ENCODE results near the gene OMA1. TPM values are rescaled to one million over a fixed set of nuclear protein-coding genes. Genes with fewer than 3 reads are reported as not detected.

The OMA1 gene
- total and polyA plus RNA-seq, 10 of the 15 experiments (the other 5 are each of a cell fraction or from before 2014, with no cell fraction given) = 23.6 to 67.1 (median 47.1) TPM

DNA sequence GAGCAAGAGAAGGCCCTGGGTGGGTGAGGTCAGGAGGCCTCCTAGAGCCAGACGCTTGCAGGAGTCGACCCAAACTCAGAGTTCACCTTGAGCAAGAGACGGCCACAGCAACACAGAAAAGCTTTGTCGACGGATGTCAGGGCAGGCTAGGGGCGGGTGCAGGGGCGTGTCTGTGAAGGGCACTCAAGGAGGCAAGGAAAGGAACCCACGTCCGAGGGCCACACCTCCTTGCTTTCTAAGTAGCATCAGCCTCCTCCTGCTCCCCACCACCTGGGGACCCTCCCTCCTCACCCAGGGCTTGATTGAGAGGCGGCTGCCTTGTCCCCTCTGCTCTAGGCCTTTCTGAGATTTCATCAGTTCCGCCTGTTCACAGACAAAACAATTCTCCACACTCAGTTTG is 92.1 kb downstream of the OMA1 start (continued):
- TF ChIP-seq, protein P1, sequence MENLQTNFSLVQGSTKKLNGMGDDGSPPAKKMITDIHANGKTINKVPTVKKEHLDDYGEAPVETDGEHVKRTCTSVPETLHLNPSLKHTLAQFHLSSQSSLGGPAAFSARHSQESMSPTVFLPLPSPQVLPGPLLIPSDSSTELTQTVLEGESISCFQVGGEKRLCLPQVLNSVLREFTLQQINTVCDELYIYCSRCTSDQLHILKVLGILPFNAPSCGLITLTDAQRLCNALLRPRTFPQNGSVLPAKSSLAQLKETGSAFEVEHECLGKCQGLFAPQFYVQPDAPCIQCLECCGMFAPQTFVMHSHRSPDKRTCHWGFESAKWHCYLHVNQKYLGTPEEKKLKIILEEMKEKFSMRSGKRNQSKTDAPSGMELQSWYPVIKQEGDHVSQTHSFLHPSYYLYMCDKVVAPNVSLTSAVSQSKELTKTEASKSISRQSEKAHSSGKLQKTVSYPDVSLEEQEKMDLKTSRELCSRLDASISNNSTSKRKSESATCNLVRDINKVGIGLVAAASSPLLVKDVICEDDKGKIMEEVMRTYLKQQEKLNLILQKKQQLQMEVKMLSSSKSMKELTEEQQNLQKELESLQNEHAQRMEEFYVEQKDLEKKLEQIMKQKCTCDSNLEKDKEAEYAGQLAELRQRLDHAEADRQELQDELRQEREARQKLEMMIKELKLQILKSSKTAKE (IDR thresholded peaks at IDR 0.05; ENCODE audit: low read depth, poor library complexity, severe bottlenecking) = no peak
- TF ChIP-seq RELB (IDR thresholded peaks at IDR 0.05; ENCODE audit: low read depth) = no peak

GRCh38 chr1:58451560-58452191 is 94.8 kb downstream of the OMA1 start:
- intact Hi-C loops (cut with micrococcal nuclease; ENCODE audit: unreplicated experiment) (no loop called here), in situ Hi-C loops (cut with MboI) (no loop called here)
- no peak for TF ChIP-seq USF1 (IDR thresholded peaks at IDR 0.05; ENCODE audit: borderline replicate concordance, extremely low read length, insufficient read depth, low read depth, low read length)
- no peak for TF ChIP-seq ATF7 (IDR thresholded peaks at IDR 0.05; ENCODE audit: low read depth)
- TF ChIP-seq CBFB (IDR thresholded peaks at IDR 0.05; ENCODE audit: low read depth) = no peak
- no peak for TF ChIP-seq TCF12 (IDR thresholded peaks at IDR 0.05; ENCODE audit: low read depth, low read length)
- no peak overlapping the region for H3K4me2 ChIP-seq (ENCODE audit: control insufficient read depth, insufficient read depth)
- POLR2A ChIA-PET = no interaction called here
- no peak for FAIRE-seq
- no peak overlapping the region for H3K27ac ChIP-seq (ENCODE audit: control insufficient read depth, insufficient read depth)
- BruUV-seq (replicated peaks) = no TSS peak
- DNase-seq (ENCODE audit: low read depth, low spot score) = no peak
- CTCF ChIA-PET = no interaction called here
- 68% methylated on average over 13 of the region's 14 CpGs for WGBS (ENCODE audit: insufficient coverage, insufficient replicate concordance, low lambda C conversion rate, missing lambda C conversion rate)
- H3K4me3 ChIP-seq = no peak overlapping the region
- RAD21 ChIA-PET (ENCODE audit: unreplicated experiment) = no interaction called here
- no peak overlapping the region for H3K9ac ChIP-seq (ENCODE audit: control insufficient read depth, insufficient read depth, low read length)
- H3K4me1 ChIP-seq (ENCODE audit: control insufficient read depth, insufficient read depth, low read length) = no peaks in the 10 kb centered on the region
- no peaks in the 10 kb centered on the region; a peak in 1 of 4 replicates for H3K27me3 ChIP-seq (replicated peaks in 1 of 2; ENCODE audit: control insufficient read depth in 2 of 2, insufficient read depth in 2 of 2, low read length in 1 of 2)
- SMC1A ChIA-PET (ENCODE audit: uncharacterized antibody, unreplicated experiment) = interaction anchor here (0.6 kb wide), 1 partner anchor 1307 kb away, joined by 3 read pairs; no protein-coding TSS in a partner anchor
- H2AFZ ChIP-seq (ENCODE audit: control insufficient read depth, low read depth, low read length) = no peak overlapping the region
- no peaks in the 10 kb centered on the region for H4K20me1 ChIP-seq (ENCODE audit: control insufficient read depth, insufficient read depth)
- no peak for ATAC-seq
- no peaks in the 10 kb centered on the region for H3K9me3 ChIP-seq (replicated peaks; ENCODE audit: control insufficient read depth, insufficient read depth, low read length)
- H3K79me2 ChIP-seq (ENCODE audit: control insufficient read depth, insufficient read depth, low read length) = no peaks in the 10 kb centered on the region
- H3K36me3 ChIP-seq (ENCODE audit: control insufficient read depth in 2 of 2, insufficient read depth in 2 of 2, low read length in 1 of 2) = no peaks in the 10 kb centered on the region

All from GM12878 (cell line).